GM12892 (cell line): Measurements from ENCODE around the gene ARID3C.

Source experiments
- POLR2A ChIP-seq: IDR thresholded peaks from 2 replicates; pipeline ENCODE4 v1.6.1; 2011; ENCODE audit warnings: low read depth, low read length, control low read depth
- POLR2AphosphoS5 ChIP-seq: IDR thresholded peaks from 2 replicates; pipeline ENCODE4 v1.6.1; 2011; ENCODE audit warnings: low read depth, low read length, control low read depth
- TAF1 ChIP-seq: IDR thresholded peaks from 2 replicates; pipeline ENCODE4 v1.6.1; 2011; ENCODE audit warnings: low read depth, mild to moderate bottlenecking, control low read depth, low read length, borderline replicate concordance

- no peak for TF ChIP-seq POLR2AphosphoS5
- TF ChIP-seq POLR2A = no peak
- no peak for TF ChIP-seq TAF1
These were observed 46.3 kb upstream of the ARID3C start for GRCh38 chr9:34675048-34675714.
